Lower lobe of right lung (tissue), 2 donors: ENCODE data around the gene DNAJC1. TPM values are rescaled to one million over a fixed set of nuclear protein-coding genes. Genes with fewer than 3 reads are reported as not detected.

Experiments
- ATAC-seq, 2 donors: fragments of 200-7000 bp; cut with Tn5 transposase; one replicate each; pipeline ENCODE4 v1.9.1; 2020 to 2022; ENCODE audit warnings: mild to moderate bottlenecking in 2 of 2, moderate library complexity in 2 of 2
- DNase-seq: peaks from one replicate; pipeline ENCODE4 v3.0.0-alpha.2; 2020
- H3K27ac ChIP-seq: fragments of 200-600 bp; one replicate; pipeline ENCODE4 v1.8.0; 2022
- H3K27me3 ChIP-seq: fragments of 200-600 bp; one replicate; pipeline ENCODE4 v1.8.0; 2022; ENCODE audit warnings: low read depth
- H3K36me3 ChIP-seq: fragments of 200-600 bp; one replicate; pipeline ENCODE4 v1.8.0; 2022; ENCODE audit warnings: mild to moderate bottlenecking
- H3K4me1 ChIP-seq: fragments of 200-600 bp; one replicate; pipeline ENCODE4 v1.8.0; 2022
- H3K4me3 ChIP-seq: fragments of 200-600 bp; one replicate; pipeline ENCODE4 v1.8.0; 2022; ENCODE audit warnings: mild to moderate bottlenecking
- H3K9me3 ChIP-seq: fragments of 200-600 bp; one replicate; pipeline ENCODE4 v1.8.0; 2022
- intact Hi-C: fragments of 100-400 bp; cut with DNase I; formaldehyde crosslinking; loops from one replicate; pipeline ENCODE4 v1.11.0; 2022
- total RNA-seq: library from RNA; stranded (reverse); fragmentation: NEBNext Ultra II Directional; extraction: Animal tissue kit (Norgen Biotek cat#: 25700); gene quantifications from one replicate; pipeline ENCODE4 v1.2.1, GENCODE V29; 2021
- TF ChIP-seq, protein P1 (sequence below): fragments of 200-600 bp; IDR thresholded peaks from one replicate; pipeline ENCODE4 v1.8.0; 2022; ENCODE audit warnings: antibody characterized with exemption, mild to moderate bottlenecking
- donor health status: DM: no; HTN: yes; CAD: no; lungs with severe emphysema.

Gene DNAJC1
- total RNA-seq, 1 donor from 2014 or later = 32.5 TPM

GRCh38 chr10:21813946-21814345 is 189.6 kb downstream of the DNAJC1 start:
- Histone ChIP-seq H3K36me3 (no peaks in the 10 kb centered on the region), H3K27me3 (no peaks in the 10 kb centered on the region), H3K27ac (no peak overlapping the region), H3K9me3 (no peaks in the 10 kb centered on the region), H3K4me3 (no peak overlapping the region), H3K4me1 (no peaks in the 10 kb centered on the region)
- intact Hi-C loops = no loop called here
- peak in 1 of 2 donors; percentile 51 for ATAC-seq
- TF ChIP-seq, protein P1, sequence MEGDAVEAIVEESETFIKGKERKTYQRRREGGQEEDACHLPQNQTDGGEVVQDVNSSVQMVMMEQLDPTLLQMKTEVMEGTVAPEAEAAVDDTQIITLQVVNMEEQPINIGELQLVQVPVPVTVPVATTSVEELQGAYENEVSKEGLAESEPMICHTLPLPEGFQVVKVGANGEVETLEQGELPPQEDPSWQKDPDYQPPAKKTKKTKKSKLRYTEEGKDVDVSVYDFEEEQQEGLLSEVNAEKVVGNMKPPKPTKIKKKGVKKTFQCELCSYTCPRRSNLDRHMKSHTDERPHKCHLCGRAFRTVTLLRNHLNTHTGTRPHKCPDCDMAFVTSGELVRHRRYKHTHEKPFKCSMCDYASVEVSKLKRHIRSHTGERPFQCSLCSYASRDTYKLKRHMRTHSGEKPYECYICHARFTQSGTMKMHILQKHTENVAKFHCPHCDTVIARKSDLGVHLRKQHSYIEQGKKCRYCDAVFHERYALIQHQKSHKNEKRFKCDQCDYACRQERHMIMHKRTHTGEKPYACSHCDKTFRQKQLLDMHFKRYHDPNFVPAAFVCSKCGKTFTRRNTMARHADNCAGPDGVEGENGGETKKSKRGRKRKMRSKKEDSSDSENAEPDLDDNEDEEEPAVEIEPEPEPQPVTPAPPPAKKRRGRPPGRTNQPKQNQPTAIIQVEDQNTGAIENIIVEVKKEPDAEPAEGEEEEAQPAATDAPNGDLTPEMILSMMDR = no peak
- no peak for DNase-seq

DNA sequence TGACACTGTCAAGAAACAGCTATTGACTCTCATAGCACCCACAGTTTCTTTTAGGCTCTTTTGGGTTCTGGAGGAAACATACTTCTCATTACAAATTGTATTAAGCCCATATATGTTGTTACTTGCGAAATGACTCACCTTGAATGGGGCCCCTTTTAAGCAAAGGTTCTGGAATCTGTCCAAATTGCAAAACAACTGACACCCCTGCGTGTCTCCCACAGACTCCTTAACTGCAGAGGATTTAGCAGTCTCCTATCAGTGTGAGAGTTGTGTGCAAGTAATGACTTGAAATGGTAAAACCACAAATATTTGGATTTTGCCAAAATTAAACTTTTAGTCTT is 192.3 kb downstream of the DNAJC1 start:
- H3K4me1 ChIP-seq = no peaks in the 10 kb centered on the region

DNA sequence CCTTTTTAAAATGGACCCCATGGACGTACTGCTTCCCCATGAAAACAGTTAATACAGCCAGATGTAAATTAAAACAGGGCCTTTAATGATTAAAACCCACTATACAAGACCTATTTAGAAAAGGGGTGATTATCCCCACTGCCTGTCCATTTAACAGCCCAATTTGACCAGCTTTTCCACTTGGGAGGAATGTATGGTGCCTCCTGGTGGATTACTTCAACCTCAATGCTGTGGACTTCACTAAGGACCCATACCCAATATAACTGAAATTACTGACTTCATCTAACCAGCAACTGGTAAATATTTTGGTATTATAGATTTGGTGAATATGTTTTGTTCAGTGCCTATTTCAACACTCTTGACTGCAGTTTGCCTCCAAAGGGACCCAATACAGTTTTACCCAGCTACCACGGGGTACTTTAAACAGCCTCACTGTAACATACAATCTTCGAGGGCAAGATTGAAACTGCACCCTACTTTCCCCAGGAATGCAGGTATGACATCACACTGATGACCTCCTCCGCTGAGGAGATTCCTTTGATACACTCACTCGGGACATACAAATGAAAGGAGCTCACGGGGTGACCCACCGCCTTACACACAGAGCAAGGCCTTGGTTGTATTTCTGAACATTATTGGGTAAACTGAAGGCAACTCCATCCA is 192.8 kb downstream of the DNAJC1 start:
- intact Hi-C loops = no loop called here
- DNase-seq = no peak
- Histone ChIP-seq H3K36me3 (no peaks in the 10 kb centered on the region), H3K4me3 (no peak overlapping the region), H3K27me3 (no peaks in the 10 kb centered on the region), H3K9me3 (no peaks in the 10 kb centered on the region), H3K27ac (no peak overlapping the region), H3K4me1 (no peaks in the 10 kb centered on the region)
- TF ChIP-seq, protein P1 = no peak
- ATAC-seq = no peak

More for the DNA sequence above, 192.3 kb downstream of the DNAJC1 start:
- TF ChIP-seq, protein P1 = no peak
- Histone ChIP-seq H3K4me3 (no peak overlapping the region), H3K27me3 (no peaks in the 10 kb centered on the region), H3K9me3 (no peaks in the 10 kb centered on the region), H3K27ac (no peak overlapping the region), H3K36me3 (no peaks in the 10 kb centered on the region)
- intact Hi-C loops = no loop called here
- no peak for DNase-seq
- ATAC-seq = no peak

DNA sequence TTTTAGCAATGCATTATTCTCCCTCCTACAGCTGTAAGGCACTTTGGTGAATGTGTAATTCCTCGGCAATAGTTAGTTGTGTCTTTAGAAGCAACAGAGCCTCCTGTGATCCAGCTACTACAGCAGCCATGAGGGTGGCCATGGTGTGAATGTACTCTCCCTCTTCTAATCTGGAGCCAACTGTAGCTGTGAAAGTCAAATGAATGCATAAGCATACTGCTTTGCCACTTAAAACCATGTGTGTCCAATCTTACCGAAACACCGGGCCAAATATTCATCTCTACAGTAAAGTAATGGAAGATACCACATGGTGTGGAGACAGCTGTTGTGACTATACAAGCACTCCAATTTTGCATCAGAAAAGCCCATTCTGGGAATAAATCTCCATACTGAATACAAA is 195.0 kb downstream of the DNAJC1 start:
- no peak for ATAC-seq
- no peak overlapping the region for H3K27ac ChIP-seq
- H3K4me3 ChIP-seq = no peak overlapping the region
- DNase-seq = no peak
- no peaks in the 10 kb centered on the region for H3K4me1 ChIP-seq
- intact Hi-C loops = no loop called here
- TF ChIP-seq, protein P1 = no peak
- no peaks in the 10 kb centered on the region for H3K9me3 ChIP-seq
- no peaks in the 10 kb centered on the region for H3K36me3 ChIP-seq
- H3K27me3 ChIP-seq = no peaks in the 10 kb centered on the region

- ATAC-seq (no peak), DNase-seq (no peak)
- Histone ChIP-seq H3K9me3 (no peaks in the 10 kb centered on the region), H3K4me1 (no peaks in the 10 kb centered on the region), H3K27ac (no peak overlapping the region), H3K36me3 (no peaks in the 10 kb centered on the region), H3K4me3 (no peak overlapping the region), H3K27me3 (no peaks in the 10 kb centered on the region)
- TF ChIP-seq, protein P1 = no peak
- intact Hi-C loops = no loop called here
Measured at GRCh38 chr10:21807180-21807579, 196.3 kb downstream of the DNAJC1 start.
